HG03575 (cell line): ENCODE results near the gene PKIB.
"Not testable (repeated sequence)": the region's sequence is repeated elsewhere in the genome, so short reads cannot be mapped to it uniquely, and the experiment has no call there.

ENCODE experiments used
- ATAC-seq: cut with Tn5 transposase; IDR thresholded peaks from one replicate; pipeline ENCODE4 v1.9.1; 2021; ENCODE audit not compliant: unreplicated experiment, insufficient number of reproducible peaks, low FRiP score; ENCODE audit errors: extremely low read depth

PKIB gene

GRCh38 chr6:122609881-122610689 lies at the start of gene PKIB:
TSS of gene PKIB (plus strand) at chr6:122610405. CDS start at chr6:122717795, 107,390 bp downstream.
- no peak for ATAC-seq

GRCh38 chr6:122563364-122564052 lies 46.7 kb upstream of the PKIB start:
- ATAC-seq, result no peak

GRCh38 chr6:122564230-122564629 lies 46.0 kb upstream of the PKIB start:
- no peak for ATAC-seq

- ATAC-seq, result no peak
These were observed 44.5 kb upstream of the PKIB start for GRCh38 chr6:122565708-122566107.

- no peak for ATAC-seq
These were observed 43.2 kb upstream of the PKIB start for GRCh38 chr6:122567034-122567433.

GRCh38 chr6:122568350-122568749 lies 41.9 kb upstream of the PKIB start:
- no peak for ATAC-seq

- ATAC-seq, result no peak
These were observed 41.4 kb upstream of the PKIB start for GRCh38 chr6:122568797-122569221.

- ATAC-seq, result no peak
These were observed 40.9 kb upstream of the PKIB start for GRCh38 chr6:122569230-122569771.

GRCh38 chr6:122571888-122572287 lies 38.3 kb upstream of the PKIB start:
- ATAC-seq, result no peak

GRCh38 chr6:122576888-122577287 lies 33.3 kb upstream of the PKIB start:
- ATAC-seq, result no peak

- no peak for ATAC-seq
These were observed 31.2 kb upstream of the PKIB start for GRCh38 chr6:122578961-122579360.

- ATAC-seq, result no peak
These were observed 29.5 kb upstream of the PKIB start for GRCh38 chr6:122580737-122581136.

GRCh38 chr6:122589115-122589514 lies 21.1 kb upstream of the PKIB start:
- no peak for ATAC-seq

- not testable (repeated sequence) for ATAC-seq
These were observed 11.9 kb upstream of the PKIB start for GRCh38 chr6:122598295-122598694.

- no peak for ATAC-seq
These were observed 5.5 kb upstream of the PKIB start for GRCh38 chr6:122604676-122605075.

- ATAC-seq, result no peak
These were observed 668 bp downstream of the PKIB start for GRCh38 chr6:122610690-122611455.

GRCh38 chr6:122612838-122613237 lies 2.6 kb downstream of the PKIB start:
- no peak for ATAC-seq

GRCh38 chr6:122614303-122614702 lies 4.1 kb downstream of the PKIB start:
- ATAC-seq, result no peak

- ATAC-seq, result no peak
These were observed 5.2 kb downstream of the PKIB start for GRCh38 chr6:122615409-122615808.
